PFSK-1 (cell line): ENCODE results near the gene CNTNAP2.

ENCODE experiments used
- FOXP2 ChIP-seq: optimal IDR thresholded peaks from 2 replicates; pipeline ENCODE3; 2011; ENCODE audit warnings: borderline replicate concordance, control low read depth, inconsistent platforms; ENCODE audit not compliant: insufficient read depth; ENCODE audit errors: extremely low read length, extremely low read depth
- POLR2AphosphoS5 ChIP-seq: IDR thresholded peaks from 2 replicates; pipeline ENCODE4 v1.6.1; 2012; ENCODE audit warnings: low read depth, mild to moderate bottlenecking, control low read depth, low read length, moderate library complexity
- SIN3A ChIP-seq: IDR thresholded peaks from 2 replicates; pipeline ENCODE4 v1.6.1; 2012; ENCODE audit warnings: mild to moderate bottlenecking, low read length, moderate library complexity, borderline replicate concordance; ENCODE audit not compliant: insufficient read depth
- TAF1 ChIP-seq: IDR thresholded peaks from 2 replicates; pipeline ENCODE4 v1.6.1; 2012; ENCODE audit warnings: low read length, control low read depth, borderline replicate concordance; ENCODE audit not compliant: insufficient read depth
- TF ChIP-seq, protein P1 (sequence below), 2 experiments: IDR thresholded peaks; 2 replicates each; pipeline versions ENCODE4 v1.6.1 to v1.8.0; 2011 to 2012; ENCODE audit warnings: low read depth in 2 of 2, low read length in 2 of 2, control low read depth in 1 of 2, inconsistent platforms in 1 of 2, mild to moderate bottlenecking in 1 of 2, moderate library complexity in 1 of 2; ENCODE audit not compliant: insufficient read depth in 1 of 2

The CNTNAP2 gene

DNA sequence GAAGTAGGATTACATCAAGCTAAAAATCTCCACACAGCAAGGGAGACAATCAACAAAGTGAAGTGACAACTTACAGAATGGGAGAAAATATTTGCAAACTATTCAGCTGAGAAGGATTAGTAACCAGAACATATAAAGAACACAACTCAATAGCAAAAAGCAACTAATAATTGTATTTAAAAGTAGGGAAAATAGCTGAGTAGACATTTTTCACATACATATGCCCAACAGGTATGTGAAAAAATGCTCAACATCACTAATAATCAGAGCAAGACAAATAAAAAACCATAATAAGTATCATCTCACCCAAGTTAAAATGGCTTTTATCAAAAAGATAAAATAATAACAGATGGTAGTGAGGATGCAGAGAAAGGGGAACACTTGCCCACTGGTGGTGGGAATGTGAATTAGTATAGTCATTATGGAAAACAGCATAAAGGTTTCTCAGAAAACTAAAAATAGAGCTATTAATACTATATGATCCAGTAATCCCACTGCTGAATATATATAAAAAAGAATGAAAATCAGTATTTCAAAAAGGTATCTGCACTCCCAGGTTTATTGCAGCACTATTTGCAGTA lies 1689.5 kb downstream of the CNTNAP2 start:
- TF ChIP-seq, protein P1, sequence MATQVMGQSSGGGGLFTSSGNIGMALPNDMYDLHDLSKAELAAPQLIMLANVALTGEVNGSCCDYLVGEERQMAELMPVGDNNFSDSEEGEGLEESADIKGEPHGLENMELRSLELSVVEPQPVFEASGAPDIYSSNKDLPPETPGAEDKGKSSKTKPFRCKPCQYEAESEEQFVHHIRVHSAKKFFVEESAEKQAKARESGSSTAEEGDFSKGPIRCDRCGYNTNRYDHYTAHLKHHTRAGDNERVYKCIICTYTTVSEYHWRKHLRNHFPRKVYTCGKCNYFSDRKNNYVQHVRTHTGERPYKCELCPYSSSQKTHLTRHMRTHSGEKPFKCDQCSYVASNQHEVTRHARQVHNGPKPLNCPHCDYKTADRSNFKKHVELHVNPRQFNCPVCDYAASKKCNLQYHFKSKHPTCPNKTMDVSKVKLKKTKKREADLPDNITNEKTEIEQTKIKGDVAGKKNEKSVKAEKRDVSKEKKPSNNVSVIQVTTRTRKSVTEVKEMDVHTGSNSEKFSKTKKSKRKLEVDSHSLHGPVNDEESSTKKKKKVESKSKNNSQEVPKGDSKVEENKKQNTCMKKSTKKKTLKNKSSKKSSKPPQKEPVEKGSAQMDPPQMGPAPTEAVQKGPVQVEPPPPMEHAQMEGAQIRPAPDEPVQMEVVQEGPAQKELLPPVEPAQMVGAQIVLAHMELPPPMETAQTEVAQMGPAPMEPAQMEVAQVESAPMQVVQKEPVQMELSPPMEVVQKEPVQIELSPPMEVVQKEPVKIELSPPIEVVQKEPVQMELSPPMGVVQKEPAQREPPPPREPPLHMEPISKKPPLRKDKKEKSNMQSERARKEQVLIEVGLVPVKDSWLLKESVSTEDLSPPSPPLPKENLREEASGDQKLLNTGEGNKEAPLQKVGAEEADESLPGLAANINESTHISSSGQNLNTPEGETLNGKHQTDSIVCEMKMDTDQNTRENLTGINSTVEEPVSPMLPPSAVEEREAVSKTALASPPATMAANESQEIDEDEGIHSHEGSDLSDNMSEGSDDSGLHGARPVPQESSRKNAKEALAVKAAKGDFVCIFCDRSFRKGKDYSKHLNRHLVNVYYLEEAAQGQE (IDR thresholded peaks at IDR 0.05; ENCODE audit: insufficient read depth in 1 of 2, low read depth in 2 of 2, low read length in 2 of 2): no peak
- no peak for TF ChIP-seq FOXP2
- TF ChIP-seq TAF1: no peak
- no peak for TF ChIP-seq SIN3A
- TF ChIP-seq POLR2AphosphoS5: no peak

DNA sequence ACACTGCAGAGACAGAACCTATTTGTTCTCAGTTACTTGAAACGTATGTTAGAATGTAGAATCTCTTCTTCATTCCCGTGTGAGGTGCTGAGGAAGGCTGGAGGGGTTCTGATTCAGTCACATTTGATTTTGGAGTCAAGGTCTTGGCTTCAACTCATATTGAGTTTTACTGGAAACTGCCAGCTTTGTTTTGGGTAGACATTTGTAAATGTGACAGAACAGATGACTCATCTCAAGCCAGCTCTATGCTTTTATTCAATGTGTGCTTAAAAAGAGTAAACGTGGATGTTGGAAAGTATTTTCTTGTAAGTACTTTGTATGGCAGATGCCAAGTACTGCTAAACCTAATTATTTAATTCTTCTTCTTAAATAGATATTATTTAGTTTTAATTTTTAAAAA lies 1693.2 kb downstream of the CNTNAP2 start:
- TF ChIP-seq SIN3A: no peak
- TF ChIP-seq, protein P1 (IDR thresholded peaks at IDR 0.05; ENCODE audit: insufficient read depth in 1 of 2, low read depth in 2 of 2, low read length in 2 of 2): no peak
- TF ChIP-seq FOXP2: no peak
- no peak for TF ChIP-seq POLR2AphosphoS5
- no peak for TF ChIP-seq TAF1

DNA sequence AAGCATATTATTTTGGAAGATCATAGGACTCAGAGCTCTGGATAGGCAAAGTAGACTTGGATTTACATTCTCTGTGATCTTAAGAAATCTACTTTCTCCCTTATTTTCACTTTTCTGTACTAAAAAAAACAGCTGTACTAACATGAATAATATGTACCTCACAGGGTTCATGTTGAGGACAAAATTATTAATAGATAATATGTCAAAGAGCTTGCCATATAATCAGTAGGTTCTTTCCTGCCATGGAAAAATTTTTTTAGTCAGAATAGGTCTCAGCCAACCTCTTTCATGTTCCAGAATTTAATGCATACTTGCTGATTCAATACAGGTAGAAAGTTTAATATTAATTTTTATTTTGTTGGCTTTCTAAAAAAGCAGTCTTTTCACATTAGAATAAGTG lies 1693.7 kb downstream of the CNTNAP2 start:
- TF ChIP-seq FOXP2: no peak
- TF ChIP-seq TAF1: no peak
- TF ChIP-seq SIN3A: no peak

DNA sequence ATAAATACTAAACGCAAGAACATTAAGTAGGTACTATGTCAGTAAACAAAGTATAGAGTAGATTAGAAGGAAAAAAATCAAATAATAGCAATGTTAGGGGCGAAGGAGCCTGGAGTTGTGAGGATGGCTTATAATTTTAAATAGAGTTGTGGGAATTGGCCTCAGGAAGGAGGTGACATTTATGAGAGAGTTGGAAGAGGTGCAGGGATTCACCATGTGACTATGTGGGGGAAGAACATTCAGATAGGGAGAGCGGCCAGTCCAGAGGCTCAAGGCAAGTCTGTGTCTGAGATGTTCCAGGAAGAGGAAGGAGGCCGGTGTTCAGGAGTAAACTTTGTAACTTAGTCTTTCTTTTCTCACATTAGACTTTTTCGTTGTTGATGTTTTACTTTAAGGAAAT lies 1695.3 kb downstream of the CNTNAP2 start:
- TF ChIP-seq TAF1: no peak
- no peak for TF ChIP-seq FOXP2
- TF ChIP-seq, protein P1 (IDR thresholded peaks at IDR 0.05; ENCODE audit: insufficient read depth in 1 of 2, low read depth in 2 of 2, low read length in 2 of 2): no peak
- TF ChIP-seq SIN3A: no peak
- TF ChIP-seq POLR2AphosphoS5: no peak

DNA sequence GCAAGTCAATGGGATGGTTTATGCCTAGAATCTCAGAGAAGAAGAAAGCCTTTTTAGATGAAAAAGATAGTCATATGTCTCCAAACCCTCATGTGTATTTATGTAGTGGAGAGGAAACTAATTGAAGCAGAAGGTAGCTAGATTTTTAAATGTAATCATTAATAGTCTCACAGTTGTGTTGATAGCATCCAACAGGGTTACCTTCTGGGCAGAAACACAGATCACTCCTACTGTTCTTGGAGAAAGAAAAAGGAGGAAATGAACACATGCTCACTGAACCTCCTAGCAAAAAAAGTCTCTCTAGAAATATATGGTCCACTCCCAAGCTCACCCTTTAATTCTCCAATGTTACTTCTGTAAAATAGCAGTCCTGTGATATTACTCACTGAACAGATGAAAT lies 1696.7 kb downstream of the CNTNAP2 start:
- TF ChIP-seq POLR2AphosphoS5: no peak
- TF ChIP-seq SIN3A: no peak
- TF ChIP-seq, protein P1 (IDR thresholded peaks at IDR 0.05; ENCODE audit: insufficient read depth in 1 of 2, low read depth in 2 of 2, low read length in 2 of 2): no peak
- TF ChIP-seq TAF1: no peak
- no peak for TF ChIP-seq FOXP2
